Measurements from ENCODE around the gene ZNF438. TPM values are rescaled to one million over a fixed set of nuclear protein-coding genes. Genes with fewer than 3 reads are reported as not detected.

The ZNF438 gene
- total RNA-seq, 1 donor: 4.3 TPM

DNA sequence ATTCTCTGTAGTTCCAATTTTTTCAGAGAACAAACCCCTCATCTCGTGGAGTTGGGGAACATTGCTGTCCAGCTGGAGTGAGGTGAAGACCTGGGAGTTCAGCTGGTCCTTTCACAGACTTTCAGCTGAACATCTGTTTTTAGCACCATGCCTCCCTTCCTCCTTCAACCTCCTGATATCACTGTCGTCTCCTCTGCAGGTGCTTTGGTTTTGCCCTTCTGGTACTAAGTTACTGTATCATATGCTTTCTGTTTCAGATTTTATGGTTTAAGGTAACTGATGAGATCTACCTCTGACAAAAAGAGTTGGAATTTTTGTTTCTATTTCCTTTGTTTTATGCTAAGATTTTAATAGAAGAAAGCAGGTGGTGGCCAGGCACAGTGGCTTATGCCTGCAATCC lies 102.9 kb downstream of the ZNF438 start:
- H2AFZ ChIP-seq (ENCODE audit: low read length): no peak overlapping the region
- no peak overlapping the region for H3K4me2 ChIP-seq (ENCODE audit: insufficient read depth, low read length)
- TF ChIP-seq, protein P1, sequence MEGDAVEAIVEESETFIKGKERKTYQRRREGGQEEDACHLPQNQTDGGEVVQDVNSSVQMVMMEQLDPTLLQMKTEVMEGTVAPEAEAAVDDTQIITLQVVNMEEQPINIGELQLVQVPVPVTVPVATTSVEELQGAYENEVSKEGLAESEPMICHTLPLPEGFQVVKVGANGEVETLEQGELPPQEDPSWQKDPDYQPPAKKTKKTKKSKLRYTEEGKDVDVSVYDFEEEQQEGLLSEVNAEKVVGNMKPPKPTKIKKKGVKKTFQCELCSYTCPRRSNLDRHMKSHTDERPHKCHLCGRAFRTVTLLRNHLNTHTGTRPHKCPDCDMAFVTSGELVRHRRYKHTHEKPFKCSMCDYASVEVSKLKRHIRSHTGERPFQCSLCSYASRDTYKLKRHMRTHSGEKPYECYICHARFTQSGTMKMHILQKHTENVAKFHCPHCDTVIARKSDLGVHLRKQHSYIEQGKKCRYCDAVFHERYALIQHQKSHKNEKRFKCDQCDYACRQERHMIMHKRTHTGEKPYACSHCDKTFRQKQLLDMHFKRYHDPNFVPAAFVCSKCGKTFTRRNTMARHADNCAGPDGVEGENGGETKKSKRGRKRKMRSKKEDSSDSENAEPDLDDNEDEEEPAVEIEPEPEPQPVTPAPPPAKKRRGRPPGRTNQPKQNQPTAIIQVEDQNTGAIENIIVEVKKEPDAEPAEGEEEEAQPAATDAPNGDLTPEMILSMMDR (IDR thresholded peaks at IDR 0.05; ENCODE audit: extremely low read depth, low read depth, low read length): no peak
- DNase-seq (ENCODE audit: insufficient read length, low spot score, missing footprints): no peak
- H3K9me3 ChIP-seq (ENCODE audit: low read depth, low read length): peaks cover 2% of the 10 kb centered on the region
- no peaks in the 10 kb centered on the region for H3K36me3 ChIP-seq (ENCODE audit: insufficient read depth, low read length)
- no peak overlapping the region for H3K27ac ChIP-seq (ENCODE audit: low read depth, low read length)
- H3K4me1 ChIP-seq (ENCODE audit: insufficient read depth, low read length): no peaks in the 10 kb centered on the region
- no peak overlapping the region for H3K4me3 ChIP-seq (ENCODE audit: insufficient read depth, low read length)
- H4K20me1 ChIP-seq (ENCODE audit: insufficient read depth, low read length): no peaks in the 10 kb centered on the region
- H3K79me2 ChIP-seq (ENCODE audit: insufficient read depth, low read length): no peaks in the 10 kb centered on the region
- no peaks in the 10 kb centered on the region for H3K27me3 ChIP-seq (ENCODE audit: insufficient read depth, low read length)

GRCh38 chr10:30918651-30919050 lies 113.0 kb downstream of the ZNF438 start:
- H3K9me3 ChIP-seq (ENCODE audit: low read depth, low read length): no peaks in the 10 kb centered on the region
- no peaks in the 10 kb centered on the region for H3K36me3 ChIP-seq (ENCODE audit: insufficient read depth, low read length)
- no peak for DNase-seq (ENCODE audit: insufficient read length, low spot score, missing footprints)
- H3K79me2 ChIP-seq (ENCODE audit: insufficient read depth, low read length): no peaks in the 10 kb centered on the region
- H3K4me1 ChIP-seq (ENCODE audit: insufficient read depth, low read length): peaks cover 9% of the 10 kb centered on the region
- H3K4me3 ChIP-seq (ENCODE audit: insufficient read depth, low read length): no peak overlapping the region
- H2AFZ ChIP-seq (ENCODE audit: low read length): no peak overlapping the region
- no peaks in the 10 kb centered on the region for H4K20me1 ChIP-seq (ENCODE audit: insufficient read depth, low read length)
- no peak overlapping the region for H3K4me2 ChIP-seq (ENCODE audit: insufficient read depth, low read length)
- no peak overlapping the region for H3K27ac ChIP-seq (ENCODE audit: low read depth, low read length)
- no peaks in the 10 kb centered on the region for H3K27me3 ChIP-seq (ENCODE audit: insufficient read depth, low read length)
- TF ChIP-seq, protein P1 (IDR thresholded peaks at IDR 0.05; ENCODE audit: extremely low read depth, low read depth, low read length): no peak

- Histone ChIP-seq H3K4me3 (ENCODE audit: insufficient read depth, low read length) (no peak overlapping the region), H3K27ac (ENCODE audit: low read depth, low read length) (no peak overlapping the region), H3K79me2 (ENCODE audit: insufficient read depth, low read length) (no peaks in the 10 kb centered on the region), H3K27me3 (ENCODE audit: insufficient read depth, low read length) (no peaks in the 10 kb centered on the region), H4K20me1 (ENCODE audit: insufficient read depth, low read length) (no peaks in the 10 kb centered on the region), H3K4me1 (ENCODE audit: insufficient read depth, low read length) (peaks cover 9% of the 10 kb centered on the region), H3K9me3 (ENCODE audit: low read depth, low read length) (no peaks in the 10 kb centered on the region), H2AFZ (ENCODE audit: low read length) (no peak overlapping the region), H3K36me3 (ENCODE audit: insufficient read depth, low read length) (no peaks in the 10 kb centered on the region), H3K4me2 (ENCODE audit: insufficient read depth, low read length) (peak overlapping the region; percentile 13)
- DNase-seq (ENCODE audit: insufficient read length, low spot score, missing footprints): no peak
- TF ChIP-seq, protein P1 (IDR thresholded peaks at IDR 0.05; ENCODE audit: extremely low read depth, low read depth, low read length): no peak
Observed at GRCh38 chr10:30917789-30918188, 113.9 kb downstream of the ZNF438 start.

- TF ChIP-seq, protein P1 (IDR thresholded peaks at IDR 0.05; ENCODE audit: extremely low read depth, low read depth, low read length): no peak
- DNase-seq (ENCODE audit: insufficient read length, low spot score, missing footprints): no peak
- H3K79me2 ChIP-seq (ENCODE audit: insufficient read depth, low read length): no peaks in the 10 kb centered on the region
- no peaks in the 10 kb centered on the region for H4K20me1 ChIP-seq (ENCODE audit: insufficient read depth, low read length)
- no peaks in the 10 kb centered on the region for H3K9me3 ChIP-seq (ENCODE audit: low read depth, low read length)
- H2AFZ ChIP-seq (ENCODE audit: low read length): no peak overlapping the region
- H3K4me1 ChIP-seq (ENCODE audit: insufficient read depth, low read length): peaks cover 9% of the 10 kb centered on the region
- no peak overlapping the region for H3K4me2 ChIP-seq (ENCODE audit: insufficient read depth, low read length)
- no peak overlapping the region for H3K27ac ChIP-seq (ENCODE audit: low read depth, low read length)
- no peaks in the 10 kb centered on the region for H3K36me3 ChIP-seq (ENCODE audit: insufficient read depth, low read length)
- H3K4me3 ChIP-seq (ENCODE audit: insufficient read depth, low read length): no peak overlapping the region
- H3K27me3 ChIP-seq (ENCODE audit: insufficient read depth, low read length): no peaks in the 10 kb centered on the region
Observed at GRCh38 chr10:30917067-30917466, 114.6 kb downstream of the ZNF438 start.

Measured in osteoblast (primary cell).